Stomach (tissue), 9 donors: ENCODE results near the gene NT5C2. TPM values are rescaled to one million over a fixed set of nuclear protein-coding genes. Genes with fewer than 3 reads are reported as not detected.

ENCODE experiments used
- DNase-seq, 2 donors: peaks; one replicate each; pipeline versions ENCODE4 v3.0.0 to v3.0.0-alpha.2; 2013 to 2019
- H3K27ac ChIP-seq, 5 donors: fragments of 200-600 bp in 4 of 5; sonication (generic) in 4 of 5; one replicate each; pipeline ENCODE4 v1.5.1; 2013 to 2019; ENCODE audit warnings: mild to moderate bottlenecking in 1 of 5, moderate library complexity in 1 of 5
- H3K27me3 ChIP-seq, 3 donors: fragments of 200-600 bp; sonication (generic); one replicate each; pipeline ENCODE4 v1.5.1; 2017 to 2019; ENCODE audit warnings: mixed run types in 1 of 3
- H3K36me3 ChIP-seq, 4 donors: fragments of 200-600 bp; sonication (generic); 1 replicate in 3 of 4; 2 replicates in 1 of 4; pipeline ENCODE4 v1.5.1; 2016 to 2019
- H3K4me1 ChIP-seq, 4 donors: fragments of 200-600 bp; sonication (generic); one replicate each; pipeline ENCODE4 v1.5.1; 2016 to 2019
- H3K4me3 ChIP-seq, 4 donors: fragments of 200-600 bp; sonication (generic) in 3 of 4; one replicate each; pipeline ENCODE4 v1.5.1; 2016 to 2019; ENCODE audit warnings: mild to moderate bottlenecking in 1 of 4
- H3K9me3 ChIP-seq, 4 donors: fragments of 200-600 bp; sonication (generic); one replicate each; pipeline ENCODE4 v1.5.1; 2016 to 2019
- EP300 ChIP-seq: sonication (generic); formaldehyde crosslinking; IDR thresholded peaks from one replicate; pipeline ENCODE4 v1.6.1; 2017; ENCODE audit warnings: antibody characterized with exemption
- POLR2A ChIP-seq, 4 donors: fragments of 450-650 bp; IDR thresholded peaks; one replicate each; pipeline ENCODE4 v1.6.1; 2016; ENCODE audit warnings: antibody characterized with exemption in 4 of 4, control low read depth in 2 of 4, mild to moderate bottlenecking in 1 of 4, moderate library complexity in 1 of 4
- POLR2AphosphoS5 ChIP-seq, 3 donors: sonication (generic); formaldehyde crosslinking; IDR thresholded peaks; one replicate each; pipeline ENCODE4 v1.6.1; 2016; ENCODE audit warnings: antibody characterized with exemption in 3 of 3
- WGBS, 5 donors: extraction: QIAGEN DNeasy Blood & Tissue Kit in 3 of 5; methylation state at CpG; one replicate each; pipeline versions ENCODE4 v1.1.5 to v1.1.7; 2013 to 2018; 5-methylcytosine and 5-hydroxymethylcytosine counted together
- intact Hi-C: fragments of 100-400 bp; cut with DNase I; formaldehyde crosslinking; loops from one replicate; pipeline ENCODE4 v1.15.1; 2023; ENCODE audit warnings: low total_unique reads
- polyA plus RNA-seq, 3 donors: library from polyadenylated mRNA; stranded (reverse); fragments of 200-250 nt; gene quantifications; one replicate each; pipeline ENCODE4 v1.2.3, GENCODE V29; 2013
- total RNA-seq, 5 donors: library from RNA; depleted of rRNA; stranded (reverse); fragments of >200 nt; gene quantifications; one replicate each; pipeline versions ENCODE4 v1.1.0 to v1.2.3, GENCODE V29; 2014 to 2016
- TF ChIP-seq, protein P1 (sequence below), 7 experiments: fragments of 450-650 bp in 4 of 7; fragments of 200-600 bp in 3 of 7; sonication (generic) in 3 of 7; IDR thresholded peaks; one replicate each; pipeline ENCODE4 v1.5.1; 2016 to 2019; ENCODE audit warnings: antibody characterized with exemption in 7 of 7, control low read depth in 2 of 7, mild to moderate bottlenecking in 1 of 7
- donor health status: healthy with polysubstance abuse.
- donor health status: Bipolar disorder and iron deficiency.
- donor health status: healthy.

NT5C2 gene
- total and polyA plus RNA-seq, 8 donors, result 20.0 to 176 (median 35.6) TPM

- 55 to 69% (median 62%) methylated on average over 4 of the region's 4 CpGs for WGBS, 5 donors
- Histone ChIP-seq H3K27me3 (no peaks in the 10 kb centered on the region), H3K4me3 (no peak overlapping the region), H3K27ac (peak overlapping the region in 3 of 5 donors; percentile 37 to 67 (median 67)), H3K9me3 (no peaks in the 10 kb centered on the region), H3K36me3 (peaks cover 0 to 11% (median 5%) of the 10 kb centered on the region in 4 donors), H3K4me1 (peaks cover 21 to 72% (median 39%) of the 10 kb centered on the region in 4 donors)
- no peak for DNase-seq
- TF ChIP-seq POLR2AphosphoS5 (IDR thresholded peaks at IDR 0.05), result no peak
- TF ChIP-seq EP300, result no peak
- TF ChIP-seq POLR2A (IDR thresholded peaks at IDR 0.05), result no peak
- TF ChIP-seq, protein P1, sequence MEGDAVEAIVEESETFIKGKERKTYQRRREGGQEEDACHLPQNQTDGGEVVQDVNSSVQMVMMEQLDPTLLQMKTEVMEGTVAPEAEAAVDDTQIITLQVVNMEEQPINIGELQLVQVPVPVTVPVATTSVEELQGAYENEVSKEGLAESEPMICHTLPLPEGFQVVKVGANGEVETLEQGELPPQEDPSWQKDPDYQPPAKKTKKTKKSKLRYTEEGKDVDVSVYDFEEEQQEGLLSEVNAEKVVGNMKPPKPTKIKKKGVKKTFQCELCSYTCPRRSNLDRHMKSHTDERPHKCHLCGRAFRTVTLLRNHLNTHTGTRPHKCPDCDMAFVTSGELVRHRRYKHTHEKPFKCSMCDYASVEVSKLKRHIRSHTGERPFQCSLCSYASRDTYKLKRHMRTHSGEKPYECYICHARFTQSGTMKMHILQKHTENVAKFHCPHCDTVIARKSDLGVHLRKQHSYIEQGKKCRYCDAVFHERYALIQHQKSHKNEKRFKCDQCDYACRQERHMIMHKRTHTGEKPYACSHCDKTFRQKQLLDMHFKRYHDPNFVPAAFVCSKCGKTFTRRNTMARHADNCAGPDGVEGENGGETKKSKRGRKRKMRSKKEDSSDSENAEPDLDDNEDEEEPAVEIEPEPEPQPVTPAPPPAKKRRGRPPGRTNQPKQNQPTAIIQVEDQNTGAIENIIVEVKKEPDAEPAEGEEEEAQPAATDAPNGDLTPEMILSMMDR (IDR thresholded peaks at IDR 0.05), result no peak
- intact Hi-C loops, result no loop called here
These were observed 80.9 kb downstream of the NT5C2 start for GRCh38 chr10:103111918-103112877.

- 19 to 51% (median 35%) methylated on average over 2 of the region's 2 CpGs for WGBS, 5 donors
- no peaks in the 10 kb centered on the region for H3K27me3 ChIP-seq
- H3K4me3 ChIP-seq, result no peak overlapping the region
- peaks cover 0 to 15% (median 7%) of the 10 kb centered on the region in 4 donors for H3K36me3 ChIP-seq
- H3K4me1 ChIP-seq, result peaks cover 21 to 64% (median 41%) of the 10 kb centered on the region in 4 donors
- no peaks in the 10 kb centered on the region for H3K9me3 ChIP-seq
- H3K27ac ChIP-seq, result peak overlapping the region in 4 of 5 donors; percentile 13 to 67 (median 52)
- TF ChIP-seq POLR2A (IDR thresholded peaks at IDR 0.05) (no peak), EP300 (no peak), POLR2AphosphoS5 (IDR thresholded peaks at IDR 0.05) (no peak)
- TF ChIP-seq, protein P1 (IDR thresholded peaks at IDR 0.05), result no peak
- DNase-seq, result no peak
- intact Hi-C loops, result no loop called here
These were observed 81.8 kb downstream of the NT5C2 start for GRCh38 chr10:103111031-103111917.

DNA sequence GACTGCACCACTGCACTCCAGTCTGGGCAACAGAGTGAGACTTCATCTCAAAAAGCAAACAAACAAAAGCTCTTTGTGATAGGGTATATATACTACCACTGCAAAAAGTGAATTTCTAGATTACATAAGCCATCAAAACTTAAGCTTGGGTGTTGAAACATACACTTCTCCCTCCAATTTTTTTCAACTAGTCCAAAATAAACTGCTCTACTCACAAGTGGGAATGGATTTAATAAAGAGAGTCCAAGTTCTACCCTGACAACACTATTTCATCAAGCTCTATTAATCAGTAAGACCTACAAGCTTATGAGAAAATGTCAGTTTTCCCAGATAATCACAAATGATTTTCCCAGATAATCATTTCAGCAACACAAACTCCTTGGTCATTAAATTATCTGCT is 82.7 kb downstream of the NT5C2 start:
- H3K27ac ChIP-seq, result peak overlapping the region in 3 of 5 donors; percentile 37 to 67 (median 67)
- TF ChIP-seq POLR2AphosphoS5 (IDR thresholded peaks at IDR 0.05) (no peak), EP300 (no peak), POLR2A (IDR thresholded peaks at IDR 0.05) (no peak)
- TF ChIP-seq, protein P1 (IDR thresholded peaks at IDR 0.05), result no peak
- H3K36me3 ChIP-seq, result peaks cover 0 to 18% (median 11%) of the 10 kb centered on the region in 4 donors
- H3K4me3 ChIP-seq, result no peak overlapping the region
- no peaks in the 10 kb centered on the region for H3K9me3 ChIP-seq
- DNase-seq, result no peak
- no peaks in the 10 kb centered on the region for H3K27me3 ChIP-seq
- intact Hi-C loops, result no loop called here
- H3K4me1 ChIP-seq, result peaks cover 21 to 55% (median 38%) of the 10 kb centered on the region in 4 donors

DNA sequence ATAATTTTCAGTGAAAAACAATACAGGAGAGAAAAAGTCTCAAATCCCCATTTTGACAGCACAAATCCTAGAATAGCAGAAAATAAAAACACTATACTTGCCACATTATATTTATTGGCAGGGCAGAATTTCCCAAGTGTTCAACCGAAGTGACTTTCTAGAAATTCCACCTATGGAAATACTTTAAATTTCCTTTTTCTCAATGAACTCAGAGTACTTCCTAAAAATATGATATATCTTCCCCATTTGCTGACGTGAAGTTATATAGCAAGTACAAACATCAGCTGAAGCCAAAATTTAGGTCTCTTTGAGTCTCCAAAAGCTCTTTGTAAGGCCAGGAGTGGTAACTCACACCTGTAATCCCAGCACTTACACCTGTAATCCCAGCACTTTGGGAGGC is 83.3 kb downstream of the NT5C2 start:
- Histone ChIP-seq H3K27me3 (no peaks in the 10 kb centered on the region), H3K4me1 (peaks cover 16 to 49% (median 33%) of the 10 kb centered on the region in 4 donors), H3K4me3 (no peak overlapping the region), H3K9me3 (no peaks in the 10 kb centered on the region), H3K36me3 (peaks cover 0 to 22% (median 15%) of the 10 kb centered on the region in 4 donors), H3K27ac (peak overlapping the region in 2 of 5 donors; percentile 67)
- TF ChIP-seq POLR2AphosphoS5 (IDR thresholded peaks at IDR 0.05), result no peak
- TF ChIP-seq POLR2A (IDR thresholded peaks at IDR 0.05), result no peak
- TF ChIP-seq, protein P1 (IDR thresholded peaks at IDR 0.05), result no peak
- TF ChIP-seq EP300, result no peak
- 90 to 96% (median 92%) methylated on average over 2 of the region's 2 CpGs for WGBS, 5 donors
- intact Hi-C loops, result no loop called here
- no peak for DNase-seq
